ENCODE results near the gene CFAP251. TPM values are rescaled to one million over a fixed set of nuclear protein-coding genes. Genes with fewer than 3 reads are reported as not detected.

CFAP251 gene
- total and polyA plus RNA-seq, 2 of the 13 experiments (the other 11 are each of a cell fraction or from before 2014, with no cell fraction given), result 0.30 to 0.42 TPM

DNA sequence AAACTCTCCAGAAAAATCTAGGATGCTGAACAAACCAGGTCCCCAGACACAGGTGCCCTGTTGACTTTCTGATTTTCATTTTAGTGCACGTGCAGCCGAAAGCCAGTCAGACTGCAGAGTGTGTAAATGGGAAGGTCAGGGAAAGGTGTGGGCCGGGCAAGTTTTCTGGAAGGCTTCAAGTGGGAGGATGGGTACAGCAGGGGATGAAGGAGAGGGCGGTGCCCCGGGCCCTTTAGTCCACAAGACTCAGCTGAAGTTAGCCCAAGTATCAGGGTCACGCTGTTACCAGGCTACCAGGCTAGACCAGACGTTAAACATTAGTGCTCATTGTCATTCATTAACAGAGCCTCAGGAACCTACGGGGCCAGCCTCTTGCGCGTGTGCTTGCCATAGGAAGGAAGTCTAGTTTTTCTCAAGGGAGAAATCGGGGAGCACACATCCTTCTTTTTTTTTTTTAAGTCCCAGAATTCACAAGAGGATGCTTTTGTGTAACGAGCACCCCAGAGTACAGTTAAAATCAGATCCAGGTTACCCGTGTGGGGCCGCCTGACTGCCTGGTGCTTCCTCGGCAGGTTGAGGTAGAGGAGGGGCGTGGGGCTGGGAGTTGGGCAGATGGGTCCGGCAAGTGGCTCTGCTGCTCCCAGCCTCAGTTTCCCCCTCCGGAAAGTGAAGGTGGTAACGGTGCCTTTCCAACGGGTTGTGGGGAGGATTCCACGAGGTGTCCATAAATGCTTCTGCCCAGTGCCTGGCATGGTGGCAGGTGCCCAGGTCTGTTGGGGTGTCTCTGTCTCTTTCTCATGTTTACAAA lies 122.4 kb downstream of the CFAP251 start (continued):
- TF ChIP-seq, protein P1, sequence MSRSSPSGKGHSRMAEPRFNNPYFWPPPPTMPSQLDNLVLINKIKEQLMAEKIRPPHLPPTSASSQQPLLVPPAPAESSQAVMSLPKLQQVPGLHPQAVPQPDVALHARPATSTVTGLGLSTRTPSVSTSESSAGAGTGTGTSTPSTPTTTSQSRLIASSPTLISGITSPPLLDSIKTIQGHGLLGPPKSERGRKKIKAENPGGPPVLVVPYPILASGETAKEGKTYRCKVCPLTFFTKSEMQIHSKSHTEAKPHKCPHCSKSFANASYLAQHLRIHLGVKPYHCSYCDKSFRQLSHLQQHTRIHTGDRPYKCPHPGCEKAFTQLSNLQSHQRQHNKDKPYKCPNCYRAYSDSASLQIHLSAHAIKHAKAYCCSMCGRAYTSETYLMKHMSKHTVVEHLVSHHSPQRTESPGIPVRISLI (CRISPR knock-in tag; IDR thresholded peaks at IDR 0.05; ENCODE audit: borderline replicate concordance), result no peak
- TF ChIP-seq CENPT (CRISPR knock-in tag; IDR thresholded peaks at IDR 0.05; ENCODE audit: low read depth) (no peak), IRF2 (CRISPR knock-in tag; IDR thresholded peaks at IDR 0.05) (0 out of 2 replicates have a peak, but pooled peaks have one; percentile 35), KLF6 (CRISPR knock-in tag; IDR thresholded peaks at IDR 0.05) (no peak), ZMYM4 (CRISPR knock-in tag; IDR thresholded peaks at IDR 0.05) (peak; percentile 30; the same call in 1 of the 2 replicates), SNAPC2 (CRISPR knock-in tag; IDR thresholded peaks at IDR 0.05) (no peak), ZBTB42 (CRISPR knock-in tag; IDR thresholded peaks at IDR 0.05) (no peak), ZBTB7B (CRISPR knock-in tag; IDR thresholded peaks at IDR 0.05) (no peak), ZNF878 (CRISPR knock-in tag; IDR thresholded peaks at IDR 0.05) (no peak), BRCA1 (CRISPR knock-in tag; IDR thresholded peaks at IDR 0.05) (no peak), FOXP1 (IDR thresholded peaks at IDR 0.05) (no peak), FOXP1 (CRISPR knock-in tag; IDR thresholded peaks at IDR 0.05) (no peak), CHD4 (IDR thresholded peaks at IDR 0.05; ENCODE audit: borderline replicate concordance, low read length) (no peak), MED13 (CRISPR knock-in tag; IDR thresholded peaks at IDR 0.05) (no peak), GTF3A (CRISPR knock-in tag; conservative IDR thresholded peaks at IDR 0.05) (no peak), AHR (CRISPR knock-in tag; IDR thresholded peaks at IDR 0.05) (no peak), ZNF263 (CRISPR knock-in tag; IDR thresholded peaks at IDR 0.05) (peak; percentile 89), ZNF350 (CRISPR knock-in tag; IDR thresholded peaks at IDR 0.05; ENCODE audit: borderline replicate concordance, low read depth) (no peak; the same call in 1 of the 2 replicates), DNMT3B (CRISPR knock-in tag; conservative IDR thresholded peaks at IDR 0.05) (no peak), NKX3-1 (CRISPR knock-in tag; IDR thresholded peaks at IDR 0.05) (no peak), ZNF570 (CRISPR knock-in tag; IDR thresholded peaks at IDR 0.05; ENCODE audit: borderline replicate concordance) (no peak), ZNF501 (CRISPR knock-in tag; IDR thresholded peaks at IDR 0.05) (peak; percentile 70; the same call in 1 of the 2 replicates)
- TF ChIP-seq, protein P2, sequence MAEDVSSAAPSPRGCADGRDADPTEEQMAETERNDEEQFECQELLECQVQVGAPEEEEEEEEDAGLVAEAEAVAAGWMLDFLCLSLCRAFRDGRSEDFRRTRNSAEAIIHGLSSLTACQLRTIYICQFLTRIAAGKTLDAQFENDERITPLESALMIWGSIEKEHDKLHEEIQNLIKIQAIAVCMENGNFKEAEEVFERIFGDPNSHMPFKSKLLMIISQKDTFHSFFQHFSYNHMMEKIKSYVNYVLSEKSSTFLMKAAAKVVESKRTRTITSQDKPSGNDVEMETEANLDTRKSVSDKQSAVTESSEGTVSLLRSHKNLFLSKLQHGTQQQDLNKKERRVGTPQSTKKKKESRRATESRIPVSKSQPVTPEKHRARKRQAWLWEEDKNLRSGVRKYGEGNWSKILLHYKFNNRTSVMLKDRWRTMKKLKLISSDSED (CRISPR knock-in tag; IDR thresholded peaks at IDR 0.05), result no peak
- TF ChIP-seq, protein P3, sequence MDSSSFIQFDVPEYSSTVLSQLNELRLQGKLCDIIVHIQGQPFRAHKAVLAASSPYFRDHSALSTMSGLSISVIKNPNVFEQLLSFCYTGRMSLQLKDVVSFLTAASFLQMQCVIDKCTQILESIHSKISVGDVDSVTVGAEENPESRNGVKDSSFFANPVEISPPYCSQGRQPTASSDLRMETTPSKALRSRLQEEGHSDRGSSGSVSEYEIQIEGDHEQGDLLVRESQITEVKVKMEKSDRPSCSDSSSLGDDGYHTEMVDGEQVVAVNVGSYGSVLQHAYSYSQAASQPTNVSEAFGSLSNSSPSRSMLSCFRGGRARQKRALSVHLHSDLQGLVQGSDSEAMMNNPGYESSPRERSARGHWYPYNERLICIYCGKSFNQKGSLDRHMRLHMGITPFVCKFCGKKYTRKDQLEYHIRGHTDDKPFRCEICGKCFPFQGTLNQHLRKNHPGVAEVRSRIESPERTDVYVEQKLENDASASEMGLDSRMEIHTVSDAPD (CRISPR knock-in tag; IDR thresholded peaks at IDR 0.05), result no peak
- TF ChIP-seq, protein P4, sequence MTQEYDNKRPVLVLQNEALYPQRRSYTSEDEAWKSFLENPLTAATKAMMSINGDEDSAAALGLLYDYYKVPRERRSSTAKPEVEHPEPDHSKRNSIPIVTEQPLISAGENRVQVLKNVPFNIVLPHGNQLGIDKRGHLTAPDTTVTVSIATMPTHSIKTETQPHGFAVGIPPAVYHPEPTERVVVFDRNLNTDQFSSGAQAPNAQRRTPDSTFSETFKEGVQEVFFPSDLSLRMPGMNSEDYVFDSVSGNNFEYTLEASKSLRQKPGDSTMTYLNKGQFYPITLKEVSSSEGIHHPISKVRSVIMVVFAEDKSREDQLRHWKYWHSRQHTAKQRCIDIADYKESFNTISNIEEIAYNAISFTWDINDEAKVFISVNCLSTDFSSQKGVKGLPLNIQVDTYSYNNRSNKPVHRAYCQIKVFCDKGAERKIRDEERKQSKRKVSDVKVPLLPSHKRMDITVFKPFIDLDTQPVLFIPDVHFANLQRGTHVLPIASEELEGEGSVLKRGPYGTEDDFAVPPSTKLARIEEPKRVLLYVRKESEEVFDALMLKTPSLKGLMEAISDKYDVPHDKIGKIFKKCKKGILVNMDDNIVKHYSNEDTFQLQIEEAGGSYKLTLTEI (CRISPR knock-in tag; conservative IDR thresholded peaks at IDR 0.05), result no peak
